B cell (primary cell): Measurements from ENCODE around the gene MROH7.

Experiments
- CTCF ChIP-seq: fragments of 200-600 bp; IDR thresholded peaks from one replicate; pipeline ENCODE4 v1.8.0; 2022; ENCODE audit warnings: antibody characterized with exemption, mild to moderate bottlenecking
- EZH2 ChIP-seq: IDR thresholded peaks from 2 replicates; pipeline ENCODE4 v1.6.1; 2012; ENCODE audit warnings: borderline replicate concordance, low read depth, mild to moderate bottlenecking, moderate library complexity, low read length; ENCODE audit not compliant: insufficient read depth, poor library complexity, severe bottlenecking

GRCh38 chr1:54751426-54751825 lies 109.8 kb downstream of the MROH7 start:
- TF ChIP-seq CTCF (no peak), EZH2 (no peak)
